GM10266 (cell line): ENCODE measurements around the gene WDHD1.
A peak's percentile ranks its signal among the peaks of the same experiment; 100 is the strongest.

Source experiments
- DNase-seq: peaks from one replicate; pipeline ENCODE4 v3.0.0; 2012; ENCODE audit errors: extremely low spot score
- TF ChIP-seq, protein P1 (sequence below): IDR thresholded peaks from 2 replicates; pipeline ENCODE4 v1.5.1; 2012; ENCODE audit warnings: mild to moderate bottlenecking, low read depth; ENCODE audit not compliant: control insufficient read depth, insufficient read depth; ENCODE audit errors: missing control alignments

WDHD1 gene

GRCh38 chr14:55026793-55027561 lies at the start of gene WDHD1, which contains the start of gene SOCS4:
TSS of gene WDHD1 (minus strand) at chr14:55027099. CDS start at chr14:55026787, 312 bp downstream.
TSS of gene SOCS4 (plus strand) at chr14:55027236. CDS start at chr14:55043042, 15,806 bp downstream.
- DNase-seq: peak; percentile 91
- TF ChIP-seq, protein P1, sequence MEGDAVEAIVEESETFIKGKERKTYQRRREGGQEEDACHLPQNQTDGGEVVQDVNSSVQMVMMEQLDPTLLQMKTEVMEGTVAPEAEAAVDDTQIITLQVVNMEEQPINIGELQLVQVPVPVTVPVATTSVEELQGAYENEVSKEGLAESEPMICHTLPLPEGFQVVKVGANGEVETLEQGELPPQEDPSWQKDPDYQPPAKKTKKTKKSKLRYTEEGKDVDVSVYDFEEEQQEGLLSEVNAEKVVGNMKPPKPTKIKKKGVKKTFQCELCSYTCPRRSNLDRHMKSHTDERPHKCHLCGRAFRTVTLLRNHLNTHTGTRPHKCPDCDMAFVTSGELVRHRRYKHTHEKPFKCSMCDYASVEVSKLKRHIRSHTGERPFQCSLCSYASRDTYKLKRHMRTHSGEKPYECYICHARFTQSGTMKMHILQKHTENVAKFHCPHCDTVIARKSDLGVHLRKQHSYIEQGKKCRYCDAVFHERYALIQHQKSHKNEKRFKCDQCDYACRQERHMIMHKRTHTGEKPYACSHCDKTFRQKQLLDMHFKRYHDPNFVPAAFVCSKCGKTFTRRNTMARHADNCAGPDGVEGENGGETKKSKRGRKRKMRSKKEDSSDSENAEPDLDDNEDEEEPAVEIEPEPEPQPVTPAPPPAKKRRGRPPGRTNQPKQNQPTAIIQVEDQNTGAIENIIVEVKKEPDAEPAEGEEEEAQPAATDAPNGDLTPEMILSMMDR: peak; percentile 32

DNA sequence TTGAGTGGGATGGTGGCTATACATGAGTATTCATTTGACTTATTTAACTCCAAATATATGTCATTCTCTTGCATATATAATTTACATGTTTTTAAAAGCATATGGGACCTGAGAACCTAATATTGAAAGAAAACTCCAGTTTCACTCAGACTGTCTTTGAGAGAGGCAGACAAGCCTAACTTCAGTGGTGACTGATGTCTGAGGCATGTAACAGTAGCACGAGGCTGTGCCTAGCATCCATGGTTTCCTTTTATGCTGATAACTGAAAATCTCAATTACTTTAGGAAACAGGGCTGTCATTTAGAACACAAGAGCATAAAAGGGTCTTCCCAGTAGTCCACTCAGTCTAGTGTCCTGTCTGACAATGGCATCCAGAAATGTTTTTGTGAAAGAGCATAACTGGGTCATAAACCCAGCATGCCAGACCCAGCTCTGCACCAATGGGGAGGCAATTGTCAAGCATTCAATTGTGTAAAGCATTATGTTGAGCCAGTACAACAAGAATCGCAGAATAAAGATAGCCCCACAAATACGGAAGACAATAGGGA lies 48.8 kb upstream of the WDHD1 start:
- TF ChIP-seq, protein P1: no peak
- DNase-seq: no peak

DNA sequence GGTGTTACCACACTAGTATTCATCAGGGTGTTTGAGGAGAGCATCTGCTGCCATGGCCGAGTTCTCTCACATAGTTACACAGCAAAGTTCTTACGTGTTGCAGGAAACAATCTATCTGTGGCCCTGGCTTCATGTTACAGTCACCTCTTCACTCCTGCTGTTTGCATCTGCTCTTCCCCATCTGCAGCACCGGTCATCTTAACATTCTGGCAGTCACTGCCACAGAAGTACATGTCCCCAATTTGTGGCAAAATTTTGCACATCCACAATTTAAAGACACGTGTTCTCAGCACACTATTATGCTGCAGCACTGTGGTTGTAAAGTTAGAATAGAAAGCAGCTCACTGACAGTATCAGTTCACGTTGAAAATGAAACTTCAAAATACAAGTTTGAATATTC lies 47.8 kb upstream of the WDHD1 start:
- TF ChIP-seq, protein P1: no peak
- no peak for DNase-seq

GRCh38 chr14:55073856-55074255 lies 47.0 kb upstream of the WDHD1 start:
- TF ChIP-seq, protein P1: no peak
- DNase-seq: no peak

- DNase-seq: peak; percentile 42
- TF ChIP-seq, protein P1: no peak
Observed at GRCh38 chr14:55071870-55072640, 45.2 kb upstream of the WDHD1 start.

DNA sequence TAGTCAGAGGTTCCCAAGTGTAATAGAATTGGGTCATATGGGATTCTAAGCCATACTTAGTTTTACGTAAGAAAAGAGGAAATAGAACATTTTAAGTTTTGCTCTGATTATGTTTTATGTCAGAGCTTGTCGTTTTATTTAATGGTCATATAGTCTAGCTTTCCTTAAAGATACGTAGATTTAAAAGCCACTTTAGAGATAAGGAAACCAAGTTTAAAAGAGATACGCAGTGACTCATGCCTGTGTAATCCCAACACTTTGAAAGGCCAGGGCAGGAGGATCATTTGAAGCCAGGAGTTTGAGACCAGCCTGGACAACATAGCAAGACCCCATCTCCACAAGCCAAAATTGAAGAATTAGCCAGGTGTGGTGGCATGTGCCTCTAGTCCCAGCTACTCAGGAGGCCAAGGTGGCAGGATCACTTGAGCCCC lies 44.1 kb upstream of the WDHD1 start:
- no peak for DNase-seq
- TF ChIP-seq, protein P1: no peak
